ENCODE measurements around the gene CYFIP2.

- TF ChIP-seq SPI1 (IDR thresholded peaks at IDR 0.05; ENCODE audit: borderline replicate concordance, low read depth): no peak
- no peak for TF ChIP-seq GABPA (IDR thresholded peaks at IDR 0.05; ENCODE audit: low read depth)
- no peak for TF ChIP-seq CTCF (IDR thresholded peaks at IDR 0.05; ENCODE audit: insufficient read depth, low read length)
- TF ChIP-seq POLR2AphosphoS5 (IDR thresholded peaks at IDR 0.05; ENCODE audit: low read depth): no peak
- no peak for TF ChIP-seq REST (IDR thresholded peaks at IDR 0.05; ENCODE audit: insufficient replicate concordance, low read depth)
Measured at GRCh38 chr5:157384971-157385709, 119.2 kb downstream of the CYFIP2 start.

Measured in HL-60 (cell line).